ENCODE measurements around the gene FMN1. TPM values are rescaled to one million over a fixed set of nuclear protein-coding genes. Genes with fewer than 3 reads are reported as not detected.

FMN1 gene
- total RNA-seq, 1 experiment from 2014 or later: 4.5 TPM

DNA sequence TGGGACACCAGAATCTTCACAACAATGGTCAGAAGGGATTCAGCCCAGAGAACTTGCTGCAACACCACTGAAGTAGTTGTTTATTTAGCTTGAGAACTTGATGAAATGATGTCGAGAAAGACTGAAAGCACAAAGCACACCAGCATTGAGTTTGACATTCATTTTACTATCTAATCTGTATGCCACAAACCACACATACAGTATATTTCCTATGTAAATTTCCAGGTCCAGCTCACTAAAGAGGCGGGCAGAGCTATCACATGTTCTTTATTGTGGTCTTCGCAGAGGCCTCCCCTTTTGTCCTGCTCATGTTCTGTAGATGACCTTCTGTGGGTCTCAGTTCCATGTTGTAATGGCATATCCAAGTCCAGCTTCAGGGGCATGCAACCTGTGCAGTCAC lies 10.4 kb upstream of the FMN1 start:
- ChIA-PET CTCF (no interaction called here), POLR2A (interaction anchor here (0.6 kb wide), 1 partner anchor 25 kb away, joined by 3 read pairs; no protein-coding TSS in a partner anchor)
- Mint-ChIP-seq H3K36me3 (no peaks in the 10 kb centered on the region), H3K4me3 (no peak overlapping the region), H3K27me3 (ENCODE audit: low read depth) (no peaks in the 10 kb centered on the region), H3K4me1 (peaks cover 26% of the 10 kb centered on the region), H3K27ac (no peak overlapping the region), H3K9me3 (no peaks in the 10 kb centered on the region)
- DNase-seq (ENCODE audit: low spot score): no peak
- ATAC-seq: no peak
- no peak for TF ChIP-seq IRF2 (CRISPR knock-in tag; IDR thresholded peaks at IDR 0.05; ENCODE audit: borderline replicate concordance, low read depth)
- TF ChIP-seq, protein P1, sequence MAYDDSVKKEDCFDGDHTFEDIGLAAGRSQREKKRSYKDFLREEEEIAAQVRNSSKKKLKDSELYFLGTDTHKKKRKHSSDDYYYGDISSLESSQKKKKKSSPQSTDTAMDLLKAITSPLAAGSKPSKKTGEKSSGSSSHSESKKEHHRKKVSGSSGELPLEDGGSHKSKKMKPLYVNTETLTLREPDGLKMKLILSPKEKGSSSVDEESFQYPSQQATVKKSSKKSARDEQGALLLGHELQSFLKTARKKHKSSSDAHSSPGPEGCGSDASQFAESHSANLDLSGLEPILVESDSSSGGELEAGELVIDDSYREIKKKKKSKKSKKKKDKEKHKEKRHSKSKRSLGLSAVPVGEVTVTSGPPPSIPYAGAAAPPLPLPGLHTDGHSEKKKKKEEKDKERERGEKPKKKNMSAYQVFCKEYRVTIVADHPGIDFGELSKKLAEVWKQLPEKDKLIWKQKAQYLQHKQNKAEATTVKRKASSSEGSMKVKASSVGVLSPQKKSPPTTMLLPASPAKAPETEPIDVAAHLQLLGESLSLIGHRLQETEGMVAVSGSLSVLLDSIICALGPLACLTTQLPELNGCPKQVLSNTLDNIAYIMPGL (CRISPR knock-in tag; IDR thresholded peaks at IDR 0.05): no peak
- no peak for TF ChIP-seq TEAD4 (CRISPR knock-in tag; IDR thresholded peaks at IDR 0.05)
- no peak for TF ChIP-seq CREM (CRISPR knock-in tag; IDR thresholded peaks at IDR 0.05)
- TF ChIP-seq ZNF121 (CRISPR knock-in tag; IDR thresholded peaks at IDR 0.05): no peak
- no peak for TF ChIP-seq RELA (CRISPR knock-in tag; IDR thresholded peaks at IDR 0.05; ENCODE audit: borderline replicate concordance)
- no peak for TF ChIP-seq KAT7 (CRISPR knock-in tag; IDR thresholded peaks at IDR 0.05; ENCODE audit: borderline replicate concordance)
- TF ChIP-seq, protein P2, sequence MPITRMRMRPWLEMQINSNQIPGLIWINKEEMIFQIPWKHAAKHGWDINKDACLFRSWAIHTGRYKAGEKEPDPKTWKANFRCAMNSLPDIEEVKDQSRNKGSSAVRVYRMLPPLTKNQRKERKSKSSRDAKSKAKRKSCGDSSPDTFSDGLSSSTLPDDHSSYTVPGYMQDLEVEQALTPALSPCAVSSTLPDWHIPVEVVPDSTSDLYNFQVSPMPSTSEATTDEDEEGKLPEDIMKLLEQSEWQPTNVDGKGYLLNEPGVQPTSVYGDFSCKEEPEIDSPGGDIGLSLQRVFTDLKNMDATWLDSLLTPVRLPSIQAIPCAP (CRISPR knock-in tag; IDR thresholded peaks at IDR 0.05): no peak
- TF ChIP-seq, protein P3, sequence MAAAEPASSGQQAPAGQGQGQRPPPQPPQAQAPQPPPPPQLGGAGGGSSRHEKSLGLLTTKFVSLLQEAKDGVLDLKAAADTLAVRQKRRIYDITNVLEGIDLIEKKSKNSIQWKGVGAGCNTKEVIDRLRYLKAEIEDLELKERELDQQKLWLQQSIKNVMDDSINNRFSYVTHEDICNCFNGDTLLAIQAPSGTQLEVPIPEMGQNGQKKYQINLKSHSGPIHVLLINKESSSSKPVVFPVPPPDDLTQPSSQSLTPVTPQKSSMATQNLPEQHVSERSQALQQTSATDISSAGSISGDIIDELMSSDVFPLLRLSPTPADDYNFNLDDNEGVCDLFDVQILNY (CRISPR knock-in tag; IDR thresholded peaks at IDR 0.05): no peak
- TF ChIP-seq SP1 (CRISPR knock-in tag; conservative IDR thresholded peaks at IDR 0.05): no peak
- TF ChIP-seq, protein P4, sequence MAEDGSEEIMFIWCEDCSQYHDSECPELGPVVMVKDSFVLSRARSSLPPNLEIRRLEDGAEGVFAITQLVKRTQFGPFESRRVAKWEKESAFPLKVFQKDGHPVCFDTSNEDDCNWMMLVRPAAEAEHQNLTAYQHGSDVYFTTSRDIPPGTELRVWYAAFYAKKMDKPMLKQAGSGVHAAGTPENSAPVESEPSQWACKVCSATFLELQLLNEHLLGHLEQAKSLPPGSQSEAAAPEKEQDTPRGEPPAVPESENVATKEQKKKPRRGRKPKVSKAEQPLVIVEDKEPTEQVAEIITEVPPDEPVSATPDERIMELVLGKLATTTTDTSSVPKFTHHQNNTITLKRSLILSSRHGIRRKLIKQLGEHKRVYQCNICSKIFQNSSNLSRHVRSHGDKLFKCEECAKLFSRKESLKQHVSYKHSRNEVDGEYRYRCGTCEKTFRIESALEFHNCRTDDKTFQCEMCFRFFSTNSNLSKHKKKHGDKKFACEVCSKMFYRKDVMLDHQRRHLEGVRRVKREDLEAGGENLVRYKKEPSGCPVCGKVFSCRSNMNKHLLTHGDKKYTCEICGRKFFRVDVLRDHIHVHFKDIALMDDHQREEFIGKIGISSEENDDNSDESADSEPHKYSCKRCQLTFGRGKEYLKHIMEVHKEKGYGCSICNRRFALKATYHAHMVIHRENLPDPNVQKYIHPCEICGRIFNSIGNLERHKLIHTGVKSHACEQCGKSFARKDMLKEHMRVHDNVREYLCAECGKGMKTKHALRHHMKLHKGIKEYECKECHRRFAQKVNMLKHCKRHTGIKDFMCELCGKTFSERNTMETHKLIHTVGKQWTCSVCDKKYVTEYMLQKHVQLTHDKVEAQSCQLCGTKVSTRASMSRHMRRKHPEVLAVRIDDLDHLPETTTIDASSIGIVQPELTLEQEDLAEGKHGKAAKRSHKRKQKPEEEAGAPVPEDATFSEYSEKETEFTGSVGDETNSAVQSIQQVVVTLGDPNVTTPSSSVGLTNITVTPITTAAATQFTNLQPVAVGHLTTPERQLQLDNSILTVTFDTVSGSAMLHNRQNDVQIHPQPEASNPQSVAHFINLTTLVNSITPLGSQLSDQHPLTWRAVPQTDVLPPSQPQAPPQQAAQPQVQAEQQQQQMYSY (CRISPR knock-in tag; IDR thresholded peaks at IDR 0.05): no peak
- no peak for TF ChIP-seq JAZF1 (CRISPR knock-in tag; IDR thresholded peaks at IDR 0.05)
- TF ChIP-seq HMGA2 (CRISPR knock-in tag; IDR thresholded peaks at IDR 0.05): no peak
- TF ChIP-seq, protein P5, sequence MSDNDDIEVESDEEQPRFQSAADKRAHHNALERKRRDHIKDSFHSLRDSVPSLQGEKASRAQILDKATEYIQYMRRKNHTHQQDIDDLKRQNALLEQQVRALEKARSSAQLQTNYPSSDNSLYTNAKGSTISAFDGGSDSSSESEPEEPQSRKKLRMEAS (CRISPR knock-in tag; IDR thresholded peaks at IDR 0.05): no peak
- no peak for TF ChIP-seq TEAD1 (CRISPR knock-in tag; IDR thresholded peaks at IDR 0.05)
- TF ChIP-seq TCF7 (CRISPR knock-in tag; IDR thresholded peaks at IDR 0.05; ENCODE audit: low read depth): no peak

DNA sequence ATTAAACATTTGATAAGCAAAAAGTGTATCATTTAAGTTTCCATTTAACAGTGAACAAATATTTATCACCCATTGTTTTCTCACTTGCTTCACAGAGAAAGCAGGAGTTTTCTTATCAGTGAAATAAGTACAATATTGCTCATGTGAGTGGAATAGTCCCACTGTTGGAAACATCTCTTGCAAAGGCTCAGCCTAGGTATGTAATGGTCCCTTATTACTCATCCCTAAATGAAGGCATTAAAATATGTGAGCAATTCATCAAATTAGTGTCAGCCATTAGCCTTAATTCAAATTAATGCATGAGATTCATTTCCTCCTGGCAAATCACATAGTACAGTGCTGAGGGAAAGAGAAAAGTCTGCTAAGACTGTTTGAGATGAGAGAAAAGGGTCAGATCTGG lies 9.6 kb upstream of the FMN1 start:
- H3K36me3 Mint-ChIP-seq: no peaks in the 10 kb centered on the region
- DNase-seq (ENCODE audit: low spot score) (no peak), ATAC-seq (no peak)
- POLR2A ChIA-PET: no interaction called here
- no peak for TF ChIP-seq GABPB1 (CRISPR knock-in tag; IDR thresholded peaks at IDR 0.05)
- H3K4me3 Mint-ChIP-seq: no peak overlapping the region
- H3K27me3 Mint-ChIP-seq (ENCODE audit: low read depth): no peaks in the 10 kb centered on the region
- CTCF ChIA-PET: no interaction called here
- H3K27ac Mint-ChIP-seq: no peak overlapping the region
- no peaks in the 10 kb centered on the region for H3K9me3 Mint-ChIP-seq
- H3K4me1 Mint-ChIP-seq: peaks cover 28% of the 10 kb centered on the region
